Mesothelial cell of epicardium (in vitro differentiated cells): Measurements from ENCODE around the gene CLIP2. TPM values are rescaled to one million over a fixed set of nuclear protein-coding genes. Genes with fewer than 3 reads are reported as not detected.

Experiments
- DNase-seq, 2 experiments: peaks; one replicate each; pipeline ENCODE4 v3.0.0; 2021; ENCODE audit warnings: low spot score in 2 of 2; ENCODE audit not compliant: unreplicated experiment in 2 of 2
- H3K27ac Mint-ChIP-seq: 2 replicates; pipeline ENCODE4 v1.8.0; 2021; ENCODE audit warnings: mixed read lengths
- H3K27me3 Mint-ChIP-seq: 2 replicates; pipeline ENCODE4 v1.8.0; 2021; ENCODE audit warnings: low read depth, mixed read lengths
- H3K36me3 Mint-ChIP-seq: 2 replicates; pipeline ENCODE4 v1.8.0; 2021; ENCODE audit warnings: mixed read lengths
- H3K4me1 Mint-ChIP-seq: 2 replicates; pipeline ENCODE4 v1.8.0; 2021; ENCODE audit warnings: mixed read lengths
- H3K4me3 Mint-ChIP-seq: 2 replicates; pipeline ENCODE4 v1.8.0; 2021; ENCODE audit warnings: mild to moderate bottlenecking, moderate library complexity, mixed read lengths
- H3K9me3 Mint-ChIP-seq: 2 replicates; pipeline ENCODE4 v1.8.0; 2021; ENCODE audit warnings: mixed read lengths
- CTCF ChIP-seq: fragments of 200-600 bp; sonication (generic); IDR thresholded peaks from one replicate; pipeline ENCODE4 v1.5.0; 2021; ENCODE audit warnings: antibody characterized with exemption; ENCODE audit not compliant: unreplicated experiment
- total RNA-seq: library from RNA; stranded (reverse); gene quantifications from 3 replicates; pipeline ENCODE4 v1.2.1, GENCODE V29; 2021

Gene CLIP2
- total RNA-seq, 1 donor from 2014 or later = 40.2 TPM

GRCh38 chr7:74355091-74355490 lies 65.9 kb downstream of the CLIP2 start:
- Mint-ChIP-seq H3K36me3 (peaks cover 43% of the 10 kb centered on the region), H3K4me1 (no peaks in the 10 kb centered on the region), H3K27me3 (no peaks in the 10 kb centered on the region), H3K4me3 (no peak overlapping the region), H3K9me3 (peaks cover 10% of the 10 kb centered on the region), H3K27ac (no peak overlapping the region)
- TF ChIP-seq CTCF = no peak
- no peak for DNase-seq

- peaks cover 43% of the 10 kb centered on the region for H3K36me3 Mint-ChIP-seq
- no peak overlapping the region for H3K4me3 Mint-ChIP-seq
- no peak for DNase-seq
- no peaks in the 10 kb centered on the region for H3K27me3 Mint-ChIP-seq
- no peak overlapping the region for H3K27ac Mint-ChIP-seq
- peaks cover 10% of the 10 kb centered on the region for H3K9me3 Mint-ChIP-seq
- no peaks in the 10 kb centered on the region for H3K4me1 Mint-ChIP-seq
- no peak for TF ChIP-seq CTCF
Observed at GRCh38 chr7:74356589-74357315, 67.5 kb downstream of the CLIP2 start.

GRCh38 chr7:74360008-74360407 lies 70.8 kb downstream of the CLIP2 start:
- peaks cover 37% of the 10 kb centered on the region for H3K36me3 Mint-ChIP-seq
- no peak for TF ChIP-seq CTCF
- H3K4me1 Mint-ChIP-seq = no peaks in the 10 kb centered on the region
- no peak for DNase-seq
- H3K9me3 Mint-ChIP-seq = peaks cover 8% of the 10 kb centered on the region
- no peaks in the 10 kb centered on the region for H3K27me3 Mint-ChIP-seq
- no peak overlapping the region for H3K27ac Mint-ChIP-seq
- no peak overlapping the region for H3K4me3 Mint-ChIP-seq

- Mint-ChIP-seq H3K27me3 (no peaks in the 10 kb centered on the region), H3K27ac (no peak overlapping the region), H3K36me3 (peaks cover 28% of the 10 kb centered on the region), H3K4me1 (no peaks in the 10 kb centered on the region), H3K9me3 (no peaks in the 10 kb centered on the region), H3K4me3 (no peak overlapping the region)
- no peak for DNase-seq
- no peak for TF ChIP-seq CTCF
Observed at GRCh38 chr7:74362266-74362665, 73.1 kb downstream of the CLIP2 start.

- Mint-ChIP-seq H3K27me3 (no peaks in the 10 kb centered on the region), H3K4me1 (no peaks in the 10 kb centered on the region), H3K4me3 (no peak overlapping the region), H3K9me3 (no peaks in the 10 kb centered on the region), H3K27ac (no peak overlapping the region), H3K36me3 (peaks cover 23% of the 10 kb centered on the region)
- TF ChIP-seq CTCF = no peak
- DNase-seq = no peak
Observed at GRCh38 chr7:74364061-74364460, 74.9 kb downstream of the CLIP2 start.
